ENCODE measurements around the gene SLC25A30. TPM values are rescaled to one million over a fixed set of nuclear protein-coding genes. Genes with fewer than 3 reads are reported as not detected.
A peak's percentile ranks its signal among the peaks of the same experiment; 100 is the strongest.

The SLC25A30 gene
- total and polyA plus RNA-seq, 4 donors: 5.4 to 59.2 (median 17.8) TPM

- no peak for DNase-seq (ENCODE audit: low spot score)
- 26% methylated on average over 5 of the region's 5 CpGs for whole genome bisulfite sequencing
- TF ChIP-seq SP1 (IDR thresholded peaks at IDR 0.05): peak; percentile 62
- TF ChIP-seq TAF1 (conservative IDR thresholded peaks at IDR 0.05): peak; percentile 65
- peak in 1 of 2 donors; percentile 61 for TF ChIP-seq RXRA (IDR thresholded peaks at IDR 0.05)
- TF ChIP-seq MAX (IDR thresholded peaks at IDR 0.05): peak; percentile 52
- TF ChIP-seq YY1 (IDR thresholded peaks at IDR 0.05): peak; percentile 81
- TF ChIP-seq FOXA2 (IDR thresholded peaks at IDR 0.05): no peak
- peak; percentile 51 to 52 for TF ChIP-seq HNF4A (conservative IDR thresholded peaks at IDR 0.05)
- no peak for TF ChIP-seq FOXA1 (IDR thresholded peaks at IDR 0.05)
- TF ChIP-seq REST (IDR thresholded peaks at IDR 0.05): peak; percentile 55
- TF ChIP-seq NR2F2 (IDR thresholded peaks at IDR 0.05): no peak
- Histone ChIP-seq H3K36me3 (ENCODE audit: control insufficient read depth in 4 of 4, insufficient read depth in 3 of 4, low read depth in 1 of 4, low read length in 3 of 4) (no peaks in the 10 kb centered on the region), H3K9ac (ENCODE audit: low read depth in 1 of 2, low read length in 2 of 2) (peak overlapping the region; percentile 84), H3K4me1 (ENCODE audit: control insufficient read depth in 4 of 4, insufficient read depth in 4 of 4, low read length in 3 of 4) (peaks cover 2 to 31% (median 11%) of the 10 kb centered on the region in 4 donors), H3K27ac (ENCODE audit: low read depth in 1 of 2, low read length in 2 of 2) (peak overlapping the region; percentile 94 to 97), H3K27me3 (ENCODE audit: control insufficient read depth in 4 of 4, insufficient read depth in 4 of 4, low read length in 3 of 4) (no peaks in the 10 kb centered on the region), H3K9me3 (ENCODE audit: control insufficient read depth in 4 of 4, low read length in 3 of 4) (no peaks in the 10 kb centered on the region), H3K4me3 (ENCODE audit: low read depth in 1 of 3, low read length in 3 of 3) (peak overlapping the region; percentile 35 to 57 (median 41))
Measured at GRCh38 chr13:45433381-45433790, 15.2 kb upstream of the SLC25A30 start.

GRCh38 chr13:45432737-45433380 is 14.7 kb upstream of the SLC25A30 start:
- peak overlapping the region; percentile 94 to 97 for H3K27ac ChIP-seq (ENCODE audit: low read depth in 1 of 2, low read length in 2 of 2)
- peak overlapping the region; percentile 84 for H3K9ac ChIP-seq (ENCODE audit: low read depth in 1 of 2, low read length in 2 of 2)
- peak overlapping the region; percentile 35 to 57 (median 41) for H3K4me3 ChIP-seq (ENCODE audit: low read depth in 1 of 3, low read length in 3 of 3)

More at GRCh38 chr13:45432737-45433380, 14.7 kb upstream of the SLC25A30 start:
- TF ChIP-seq FOXA1 (IDR thresholded peaks at IDR 0.05) (no peak), FOXA2 (IDR thresholded peaks at IDR 0.05) (no peak), NR2F2 (IDR thresholded peaks at IDR 0.05) (no peak), GABPA (IDR thresholded peaks at IDR 0.05 in 1 of 2, conservative IDR thresholded peaks at IDR 0.05 in 1 of 2) (no peak), YY1 (IDR thresholded peaks at IDR 0.05) (peak; percentile 71), ATF3 (IDR thresholded peaks at IDR 0.05) (no peak), RXRA (IDR thresholded peaks at IDR 0.05) (peak; percentile 64 to 75), JUND (IDR thresholded peaks at IDR 0.05) (no peak), RAD21 (IDR thresholded peaks at IDR 0.05) (peak in 1 of 2 donors; percentile 25), REST (IDR thresholded peaks at IDR 0.05) (peak; percentile 47), SP1 (IDR thresholded peaks at IDR 0.05) (no peak), HNF4A (conservative IDR thresholded peaks at IDR 0.05) (peak in 1 of 2 donors; percentile 52), EGR1 (IDR thresholded peaks at IDR 0.05; ENCODE audit: low read depth in 2 of 2) (no peak), TAF1 (conservative IDR thresholded peaks at IDR 0.05) (peak; percentile 64), CTCF (IDR thresholded peaks at IDR 0.05; ENCODE audit: low read depth, low read length, missing input control) (no peak)
- Histone ChIP-seq H3K27me3 (ENCODE audit: control insufficient read depth in 4 of 4, insufficient read depth in 4 of 4, low read length in 3 of 4) (no peaks in the 10 kb centered on the region), H3K36me3 (ENCODE audit: control insufficient read depth in 4 of 4, insufficient read depth in 3 of 4, low read depth in 1 of 4, low read length in 3 of 4) (no peaks in the 10 kb centered on the region), H3K4me1 (ENCODE audit: control insufficient read depth in 4 of 4, insufficient read depth in 4 of 4, low read length in 3 of 4) (peaks cover 2 to 31% (median 11%) of the 10 kb centered on the region in 4 donors), H3K9me3 (ENCODE audit: control insufficient read depth in 4 of 4, low read length in 3 of 4) (no peaks in the 10 kb centered on the region)
- DNase-seq (ENCODE audit: low spot score): no peak
- 36% methylated on average over 6 of the region's 6 CpGs for WGBS
